ENCODE data around the gene SLC2A4RG.

Gene SLC2A4RG

DNA sequence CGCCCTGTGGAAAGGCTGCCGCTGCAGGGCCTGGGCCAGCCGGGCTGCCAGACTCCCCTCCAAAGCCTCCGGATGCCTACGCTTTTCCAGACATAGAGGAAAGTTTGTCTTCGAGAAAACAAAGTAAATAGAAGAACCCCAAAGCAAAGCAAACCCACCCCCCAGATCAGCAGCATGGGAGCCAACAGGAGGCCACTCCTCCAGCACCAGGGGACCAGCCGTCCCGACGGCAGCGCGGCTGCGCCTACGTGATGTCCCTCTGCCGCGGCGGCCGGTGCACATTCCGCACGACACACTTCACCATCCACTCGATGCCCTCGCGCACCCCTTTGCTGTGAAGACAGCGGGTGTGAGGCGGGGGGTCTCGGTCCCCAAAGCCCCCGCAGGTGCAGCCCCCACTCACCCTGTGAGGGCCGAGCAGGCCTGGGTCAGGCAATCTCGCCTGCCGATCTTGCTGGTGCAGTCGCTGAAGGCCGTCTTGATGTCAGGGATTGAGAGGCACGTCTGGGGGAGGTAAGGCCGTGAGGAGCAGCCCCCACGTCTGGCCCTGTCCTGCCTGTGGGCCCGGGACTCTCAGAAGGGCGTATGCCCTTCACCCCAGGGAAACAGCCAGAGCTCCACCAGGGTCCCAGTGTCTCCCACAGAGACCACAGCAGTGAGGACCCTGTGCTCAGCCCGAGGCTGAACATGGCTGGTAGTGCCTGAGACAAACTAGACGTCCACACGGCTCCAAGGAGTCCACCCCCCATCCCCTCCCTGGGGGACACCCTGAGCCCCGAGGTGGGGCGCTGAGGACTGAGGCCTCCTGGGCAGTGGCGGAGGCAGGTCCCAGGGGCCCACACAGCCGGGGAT is 39.2 kb upstream of the SLC2A4RG start:
- no peak for DNase-seq

DNA sequence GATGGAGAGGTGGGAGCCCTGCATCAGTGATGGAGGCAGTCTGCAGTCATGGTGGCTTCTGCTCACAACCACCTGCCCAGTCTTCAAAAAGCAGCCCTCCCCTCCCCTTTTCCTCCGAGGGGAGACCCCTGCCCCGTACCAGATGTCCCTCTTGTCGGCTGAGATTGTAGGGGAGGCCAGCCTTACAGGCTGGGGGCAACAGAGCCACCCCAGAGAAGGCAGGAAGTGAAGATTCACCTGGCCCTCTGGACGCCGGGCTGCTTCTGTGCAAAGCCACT is 38.6 kb upstream of the SLC2A4RG start:
- DNase-seq, result no peak

DNA sequence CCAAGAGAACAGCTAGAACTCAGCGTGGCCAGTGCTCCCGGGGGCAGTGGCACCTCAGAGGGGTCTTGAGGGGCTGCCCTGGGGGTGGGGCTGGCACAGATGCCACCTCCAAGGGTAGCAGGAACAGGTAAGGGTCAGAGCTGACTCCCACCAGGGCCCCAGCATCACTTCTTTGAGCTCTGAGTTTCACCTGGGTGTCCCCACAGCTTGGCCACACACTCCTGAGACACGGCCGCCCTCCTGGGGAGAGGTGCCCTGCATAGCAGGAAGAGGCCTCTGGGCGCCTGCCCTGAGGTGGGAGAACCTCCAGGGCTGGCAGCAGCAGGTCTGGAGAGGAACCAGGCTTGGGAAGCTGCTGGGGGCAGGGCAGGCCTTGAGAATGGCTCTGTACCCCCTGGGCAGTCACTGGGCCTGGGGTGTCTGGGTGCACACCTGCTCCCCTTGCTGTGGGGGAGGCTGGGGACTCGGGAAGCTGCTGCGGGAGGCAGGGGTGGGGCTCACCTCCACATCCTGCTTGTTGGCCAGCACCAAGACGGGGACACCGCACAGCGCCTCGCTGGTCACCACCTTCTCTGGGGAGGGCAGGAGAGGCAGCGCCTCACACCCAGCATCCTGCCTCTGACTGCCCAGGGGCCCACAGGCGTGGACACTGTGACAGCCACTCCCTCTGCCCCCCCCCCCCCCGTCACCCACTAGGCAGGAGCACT is 38.1 kb upstream of the SLC2A4RG start:
- no peak for DNase-seq

DNA sequence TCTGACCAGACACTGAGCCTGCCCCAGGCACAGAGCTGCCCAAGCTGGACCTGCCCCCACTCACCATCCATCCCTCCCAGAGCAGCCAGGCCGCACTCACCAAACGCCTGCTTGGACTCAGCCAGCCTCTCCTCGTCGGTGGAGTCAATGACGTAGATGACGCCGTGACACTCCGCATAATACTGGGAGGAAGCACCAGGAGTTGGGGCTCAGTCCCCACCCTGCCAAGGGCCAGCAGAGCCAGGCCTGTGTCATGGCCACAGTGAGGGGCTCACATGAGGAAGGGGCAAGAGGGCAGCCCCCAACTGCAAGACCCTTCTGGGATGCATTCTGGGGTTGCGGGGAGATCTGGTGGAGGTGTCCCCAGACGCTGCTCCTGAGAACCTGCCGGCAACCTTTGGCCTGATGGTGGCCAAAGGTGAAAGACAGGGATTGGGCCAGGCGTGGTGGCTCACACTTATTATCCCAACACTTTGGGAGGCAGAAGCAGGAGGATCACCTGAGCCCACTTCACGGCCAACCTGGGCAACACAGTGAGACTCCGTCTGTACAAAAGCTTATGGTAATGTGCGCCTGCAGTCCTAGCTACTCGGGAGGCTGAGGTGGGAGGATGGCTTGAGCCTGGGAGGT is 37.4 kb upstream of the SLC2A4RG start:
- no peak for DNase-seq

DNA sequence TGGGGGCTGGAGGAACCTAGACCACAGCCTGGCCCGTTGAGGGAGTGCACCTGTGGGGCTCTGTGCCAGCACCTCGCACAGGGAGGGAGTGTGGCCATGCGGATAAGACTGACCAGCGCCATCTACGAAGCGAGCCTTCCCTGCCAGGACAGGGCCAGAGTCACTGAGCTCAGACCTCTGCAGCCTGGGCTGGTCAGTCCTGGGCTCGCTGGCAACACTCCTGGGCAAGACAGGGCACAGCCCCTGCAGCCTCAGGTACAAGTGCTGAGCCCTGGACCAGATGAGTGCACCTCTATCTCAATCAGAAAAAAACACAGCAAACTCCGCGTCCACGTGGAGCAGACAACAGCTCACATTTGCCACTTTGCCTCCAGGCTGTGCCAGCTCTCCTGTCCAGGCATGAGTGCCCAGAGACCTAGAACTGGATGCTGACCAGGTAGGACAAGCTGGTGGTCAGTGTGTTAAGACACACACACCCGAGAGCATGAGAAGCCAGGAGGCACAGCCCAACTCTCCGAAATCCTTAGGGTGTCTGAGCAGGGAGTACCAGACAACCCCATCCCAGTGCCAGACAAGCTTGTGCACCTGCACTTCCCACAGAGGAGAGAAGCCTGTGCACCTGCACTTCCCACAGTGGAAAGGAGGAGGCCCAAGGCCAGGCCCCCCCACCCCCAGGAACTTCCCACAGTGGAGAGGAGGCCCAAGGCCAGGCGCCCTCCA is 36.7 kb upstream of the SLC2A4RG start:
- no peak for DNase-seq

DNA sequence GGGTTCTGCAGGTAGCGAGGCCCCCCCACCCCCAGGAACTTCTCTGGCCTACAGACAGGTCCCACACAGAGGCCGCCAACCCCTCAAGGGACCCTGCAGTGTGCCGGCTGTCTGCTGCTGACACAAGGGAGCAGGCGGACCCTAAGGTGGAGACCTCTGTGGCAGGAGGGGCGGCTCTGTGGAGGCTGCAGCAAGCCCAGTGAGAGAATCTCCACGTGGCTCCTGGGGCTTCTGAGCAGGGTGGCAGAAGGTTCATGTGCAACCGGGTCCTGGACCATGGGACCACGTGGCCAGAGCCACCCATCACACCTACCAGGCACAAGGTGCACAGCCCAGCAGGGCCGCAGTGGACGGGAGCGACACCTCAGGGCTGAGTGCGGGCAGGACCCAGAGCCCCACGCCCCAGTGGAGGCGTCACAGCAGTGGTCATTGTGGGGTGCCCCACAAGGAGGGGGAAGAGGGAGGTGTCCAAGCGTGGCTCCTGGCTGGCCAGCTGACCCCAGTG is 36.1 kb upstream of the SLC2A4RG start:
- DNase-seq, result no peak

DNA sequence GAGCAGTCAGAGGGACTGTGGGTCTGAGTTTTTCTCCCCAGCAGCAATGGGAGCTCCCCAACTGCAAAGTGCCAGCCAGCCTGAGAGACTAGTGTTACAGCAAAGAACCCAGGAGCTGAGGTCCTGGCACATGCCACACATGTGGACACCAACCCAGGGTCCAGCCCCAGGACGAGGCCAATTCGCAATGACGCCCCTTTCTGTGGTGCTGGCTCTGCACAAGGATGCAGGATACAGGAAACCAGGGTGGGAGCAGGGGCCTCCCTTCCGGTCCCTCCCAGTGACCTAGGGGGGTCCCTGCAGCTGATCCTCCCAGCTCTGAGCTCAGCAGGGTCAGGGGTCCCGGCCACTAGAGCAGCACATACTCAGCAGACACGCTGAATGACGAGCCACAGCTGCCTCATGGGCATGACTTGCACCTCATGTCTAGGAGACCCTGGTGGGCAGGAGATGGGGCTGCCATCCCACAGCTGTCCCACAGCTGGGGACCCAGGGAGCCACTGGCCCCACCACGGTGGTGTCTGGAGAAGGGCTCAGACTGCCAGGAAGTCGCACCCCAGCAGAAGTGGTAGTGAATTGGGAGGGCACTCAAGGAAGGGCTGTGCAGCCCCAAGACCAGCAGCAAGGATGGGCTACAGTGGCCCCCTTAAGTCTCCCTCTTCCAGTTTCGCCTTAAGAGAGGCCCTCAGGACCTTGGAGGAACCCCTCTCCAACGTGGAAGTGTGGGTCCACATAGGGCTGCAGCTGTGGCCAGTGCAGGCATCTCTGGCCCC is 35.4 kb upstream of the SLC2A4RG start:
- DNase-seq, result no peak

DNA sequence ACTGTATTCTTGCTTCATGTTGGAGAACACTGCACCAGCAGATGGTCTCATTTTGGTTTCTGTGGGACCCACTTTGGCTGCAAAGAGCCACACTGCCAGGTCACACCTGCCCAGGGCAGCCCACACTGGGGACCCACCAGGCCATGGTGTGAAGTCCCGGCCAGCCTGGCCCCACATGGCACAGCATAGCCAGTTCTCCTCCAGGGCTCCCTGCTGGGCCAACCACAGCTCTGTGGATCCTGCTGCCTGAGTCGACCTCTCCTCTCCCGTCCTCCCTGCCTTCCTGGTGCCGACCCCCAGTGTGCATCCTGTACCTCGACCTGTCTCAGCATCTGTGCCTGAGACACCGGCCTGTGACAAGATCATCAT is 34.8 kb upstream of the SLC2A4RG start:
- no peak for DNase-seq

DNA sequence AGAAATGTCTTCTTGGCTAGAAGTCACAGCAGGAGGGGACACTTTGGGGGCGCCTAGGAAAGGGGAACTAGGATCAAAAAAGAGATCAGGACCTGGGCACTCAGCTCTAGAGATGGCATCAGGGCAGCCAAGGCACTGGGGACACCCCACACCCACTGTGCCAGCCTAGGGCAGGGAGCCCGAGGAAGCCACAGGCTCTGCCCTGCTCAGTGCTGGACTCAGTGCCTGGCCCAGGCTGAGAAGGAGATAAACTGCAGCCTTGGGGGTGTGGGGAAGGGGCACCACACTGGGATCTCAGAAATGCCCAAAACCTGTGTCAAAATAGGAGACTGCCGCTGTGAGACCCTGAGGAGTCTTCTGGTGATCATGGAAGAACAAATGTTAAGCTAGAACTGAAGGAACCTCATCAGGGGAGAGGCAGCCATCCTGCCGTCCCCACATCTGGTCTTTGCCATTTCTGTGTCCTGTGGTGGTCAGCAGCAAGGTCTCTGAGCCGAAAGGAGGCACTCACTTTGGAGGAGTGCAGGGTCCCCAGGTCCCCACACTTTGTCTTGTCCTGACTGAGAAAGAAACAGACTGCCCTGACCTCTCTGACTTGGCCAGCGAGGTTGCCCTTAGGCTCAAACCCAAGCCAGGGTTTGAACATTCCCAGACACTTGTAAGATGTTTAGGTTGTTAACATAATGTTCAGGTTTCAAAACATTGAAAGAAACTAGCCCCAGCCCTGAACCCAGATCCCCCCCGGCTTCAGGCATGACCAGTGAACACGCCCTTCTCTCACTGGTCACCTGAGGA is 34.1 kb upstream of the SLC2A4RG start:
- DNase-seq, result no peak

DNA sequence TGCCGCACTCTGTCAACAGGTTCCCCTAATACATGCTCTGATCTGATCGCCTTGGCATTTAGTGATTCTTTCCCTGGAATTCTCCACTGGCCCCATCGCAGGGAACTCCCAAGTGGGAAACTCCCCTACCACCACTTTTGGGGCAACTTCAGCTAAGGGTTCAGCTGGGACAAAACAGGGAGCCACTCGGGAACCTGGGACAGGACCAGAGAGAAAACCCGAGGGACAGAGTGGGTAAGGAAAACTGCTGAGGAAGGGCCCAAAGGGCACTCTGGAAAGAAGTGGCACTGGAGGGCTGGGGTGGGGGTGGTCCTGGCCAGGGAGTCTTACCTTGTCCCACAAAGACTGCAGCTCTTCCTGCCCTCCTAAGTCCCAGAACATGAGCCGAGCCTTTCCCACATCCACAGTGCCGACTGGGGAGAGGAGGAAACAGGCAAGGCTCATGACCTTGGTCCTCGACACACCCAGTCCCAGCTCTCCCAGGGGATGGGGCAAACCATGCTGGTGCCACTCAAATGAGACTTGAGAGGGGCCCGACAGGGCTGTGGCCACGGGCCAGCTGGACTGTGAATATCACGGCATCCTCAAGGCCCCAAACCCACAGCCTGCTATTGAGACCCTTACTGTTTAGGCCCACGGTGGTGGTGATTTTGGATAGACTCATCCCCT is 33.4 kb upstream of the SLC2A4RG start:
- no peak for DNase-seq

DNA sequence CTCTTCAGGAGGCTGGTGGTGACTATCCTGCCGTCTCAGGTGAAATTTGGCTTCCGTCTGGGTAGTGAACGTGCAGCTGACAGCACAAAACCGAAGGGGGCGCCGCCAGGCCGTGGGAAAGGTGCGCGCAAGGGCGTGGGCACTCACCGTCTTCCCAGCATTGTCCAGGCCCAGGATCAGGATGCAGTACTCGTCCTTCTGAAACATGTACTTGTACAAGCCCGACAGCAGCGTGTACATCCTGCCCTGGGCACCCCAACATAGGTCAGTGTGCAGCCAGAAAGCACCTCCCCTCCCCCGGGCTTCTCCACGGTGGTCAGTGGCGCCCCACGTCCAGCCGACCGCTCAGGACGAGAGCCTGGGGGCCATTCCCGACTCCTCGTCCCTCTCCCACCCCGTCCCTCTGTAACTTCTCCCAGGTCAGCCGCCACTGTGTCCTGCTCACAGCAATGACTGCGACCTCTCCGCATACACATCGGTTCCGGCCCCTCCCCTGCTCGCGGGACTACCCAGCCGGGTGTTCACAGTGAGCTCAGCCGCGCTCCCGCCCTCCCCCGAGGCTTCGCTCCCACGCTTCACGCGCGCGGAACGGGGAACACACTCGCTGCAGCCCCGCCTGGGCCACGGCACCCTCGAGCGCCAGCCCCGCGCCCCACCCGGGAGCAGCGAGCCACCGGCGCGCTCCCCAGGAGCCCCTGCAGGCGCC is 32.6 kb upstream of the SLC2A4RG start:
- DNase-seq, result peak; percentile 83

DNA sequence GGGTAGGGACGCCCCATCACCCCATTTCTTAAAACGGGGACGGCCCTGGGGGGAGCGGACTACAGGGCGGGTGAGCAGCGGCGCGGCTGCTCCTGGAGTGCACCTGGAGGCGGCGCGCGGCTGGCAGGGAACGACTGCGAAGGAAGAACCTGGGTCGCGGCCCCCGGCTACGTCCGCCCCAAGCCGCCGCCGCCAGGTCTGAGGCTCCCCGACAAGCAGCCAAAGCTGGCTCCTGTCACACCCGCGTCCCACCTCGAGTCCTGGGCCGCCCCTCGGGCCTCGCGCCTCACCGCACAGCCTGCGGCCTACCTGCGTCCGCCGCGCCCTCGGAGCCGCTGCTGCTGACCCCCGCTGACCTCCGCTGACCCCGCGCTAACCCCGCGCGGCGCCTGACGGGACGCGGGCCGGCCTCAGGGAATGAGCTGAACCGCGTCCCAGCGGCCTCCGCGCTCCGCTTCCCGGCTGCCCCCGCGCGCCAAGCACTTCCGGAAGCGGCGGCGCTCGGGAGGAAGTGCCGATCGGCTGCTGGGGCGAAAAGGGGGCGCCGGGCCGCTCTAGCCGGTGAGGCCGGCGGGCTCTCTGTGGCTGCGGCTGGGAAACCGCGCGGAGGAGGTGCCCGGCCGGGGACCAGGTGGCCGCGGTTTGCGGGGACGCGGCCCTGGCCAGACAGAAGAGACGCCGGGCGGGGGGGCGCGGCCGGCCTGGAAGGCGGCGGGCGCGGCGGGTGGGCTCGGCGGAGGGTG is 31.8 kb upstream of the SLC2A4RG start, which contains the start of the genes ARFRP1 and ZGPAT:
Gene ARFRP1 (minus strand): TSS at position 419 of the 743 bp plus-strand sequence. CDS start 885 bp downstream, outside the sequence.
Gene ZGPAT (plus strand): TSS at position 482 of the 743 bp plus-strand sequence. CDS start 542 bp downstream, outside the sequence.
- DNase-seq, result peak; percentile 93

DNA sequence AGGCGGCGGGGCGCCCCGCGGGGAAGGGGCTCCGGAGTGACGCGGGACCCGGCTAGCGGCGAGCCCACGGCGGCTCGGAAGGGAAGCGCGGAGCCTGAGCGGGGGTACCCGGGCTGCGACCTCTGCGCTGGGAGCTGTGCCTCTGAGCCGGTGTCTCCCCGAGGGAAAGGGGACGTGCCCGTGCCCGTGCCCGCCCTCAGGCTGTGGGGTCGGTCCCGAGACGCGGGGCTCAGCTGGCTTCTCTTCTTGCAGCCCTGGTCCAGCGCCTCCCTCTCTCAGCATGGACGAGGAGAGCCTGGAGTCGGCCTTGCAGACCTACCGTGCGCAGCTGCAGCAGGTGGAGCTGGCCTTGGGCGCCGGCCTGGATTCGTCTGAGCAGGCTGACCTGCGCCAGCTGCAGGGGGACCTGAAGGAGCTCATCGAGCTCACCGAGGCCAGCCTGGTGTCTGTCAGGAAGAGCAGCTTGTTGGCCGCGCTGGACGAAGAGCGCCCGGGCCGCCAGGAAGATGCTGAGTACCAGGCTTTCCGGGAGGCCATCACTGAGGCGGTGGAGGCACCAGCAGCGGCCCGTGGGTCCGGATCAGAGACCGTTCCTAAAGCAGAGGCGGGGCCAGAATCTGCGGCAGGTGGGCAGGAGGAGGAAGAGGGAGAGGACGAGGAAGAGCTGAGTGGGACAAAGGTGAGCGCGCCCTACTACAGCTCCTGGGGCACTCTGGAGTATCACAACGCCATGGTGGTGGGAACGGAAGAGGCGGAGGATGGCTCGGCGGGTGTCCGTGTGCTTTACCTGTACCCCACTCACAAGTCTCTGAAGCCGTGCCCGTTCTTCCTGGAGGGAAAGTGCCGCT is 31.1 kb upstream of the SLC2A4RG start:
- no peak for DNase-seq

DNA sequence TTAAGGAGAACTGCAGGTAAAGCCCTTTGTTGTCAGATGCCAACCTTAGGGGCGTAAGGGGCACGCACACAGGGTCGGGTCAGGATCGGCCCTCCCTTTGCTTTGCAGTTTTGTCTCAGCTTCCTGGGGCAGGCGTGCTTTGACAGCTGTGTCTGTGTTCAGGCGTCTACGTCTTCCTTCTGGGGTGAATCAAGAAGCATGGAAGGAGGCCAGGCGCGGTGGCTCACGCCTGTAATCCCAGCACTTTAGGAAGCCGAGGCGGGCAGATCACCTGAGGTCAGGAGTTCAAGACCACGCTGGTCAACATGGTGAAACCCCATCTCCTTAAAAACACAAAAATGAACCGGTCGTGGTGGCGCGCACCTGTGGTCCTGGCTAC is 30.4 kb upstream of the SLC2A4RG start:
- no peak for DNase-seq

DNA sequence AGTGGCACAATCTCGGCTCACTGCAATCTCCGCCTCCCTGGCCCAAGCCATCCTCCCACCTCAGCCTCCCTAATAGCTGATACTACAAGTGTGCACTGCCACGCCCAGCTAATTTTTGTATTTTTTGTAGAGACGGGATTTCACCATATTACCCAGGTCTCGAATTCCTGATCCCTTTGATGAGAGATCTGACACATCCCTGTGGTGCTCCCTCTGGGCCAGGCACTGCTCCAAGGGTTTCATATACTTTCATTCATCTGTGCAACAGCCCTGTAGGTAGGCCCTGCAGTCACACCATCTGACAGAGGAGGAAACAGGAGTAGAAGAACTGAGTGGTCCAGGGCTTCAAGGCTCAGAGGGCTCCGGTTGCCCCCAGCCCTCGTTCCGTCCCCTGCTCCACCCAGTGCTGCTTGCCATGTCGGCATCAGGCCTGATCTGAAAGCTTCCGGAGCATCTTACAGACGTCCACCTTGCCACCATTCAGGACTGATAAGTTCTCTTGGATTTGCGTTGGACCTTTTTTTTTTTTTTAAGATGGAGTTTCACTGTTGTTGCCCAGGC is 28.4 kb upstream of the SLC2A4RG start:
- no peak for DNase-seq

DNA sequence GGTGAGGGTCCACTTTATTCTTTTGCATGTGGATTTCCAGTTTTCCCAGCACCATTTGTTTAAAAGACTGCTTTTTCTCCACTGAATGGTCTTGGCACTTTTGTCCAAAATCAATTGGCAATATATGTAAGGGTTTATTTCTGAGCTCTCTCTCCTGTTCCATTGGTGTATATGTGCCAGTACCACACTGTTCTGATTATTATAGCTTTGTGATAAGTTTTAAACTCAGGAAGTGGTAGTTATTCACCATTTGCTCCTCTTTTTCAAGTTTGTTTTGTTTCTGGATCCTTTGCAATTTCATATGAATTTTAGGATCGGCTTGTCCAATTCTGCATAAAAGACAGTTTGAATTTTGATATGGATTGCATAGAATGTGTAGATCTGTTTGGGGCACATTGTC is 27.4 kb upstream of the SLC2A4RG start:
- DNase-seq, result no peak

DNA sequence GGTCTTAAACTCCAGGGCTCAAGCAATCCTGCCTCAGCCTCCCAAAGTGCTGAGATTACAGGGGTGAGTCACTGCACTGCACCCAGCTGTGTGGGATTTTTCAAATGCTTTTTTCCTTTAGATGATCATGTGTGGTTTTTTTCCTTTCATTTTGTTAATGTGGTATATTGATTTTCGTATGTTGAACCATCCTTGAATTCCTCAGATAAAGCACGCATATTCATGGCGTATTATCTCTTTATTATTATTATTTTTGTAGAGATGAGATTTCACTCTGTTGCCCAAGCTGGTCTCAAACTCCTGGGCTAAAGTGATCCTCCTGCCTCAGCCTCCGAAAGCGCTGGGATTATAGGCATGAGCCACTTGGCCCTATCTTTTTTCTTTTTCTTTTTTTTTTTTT is 24.7 kb upstream of the SLC2A4RG start:
- no peak for DNase-seq

DNA sequence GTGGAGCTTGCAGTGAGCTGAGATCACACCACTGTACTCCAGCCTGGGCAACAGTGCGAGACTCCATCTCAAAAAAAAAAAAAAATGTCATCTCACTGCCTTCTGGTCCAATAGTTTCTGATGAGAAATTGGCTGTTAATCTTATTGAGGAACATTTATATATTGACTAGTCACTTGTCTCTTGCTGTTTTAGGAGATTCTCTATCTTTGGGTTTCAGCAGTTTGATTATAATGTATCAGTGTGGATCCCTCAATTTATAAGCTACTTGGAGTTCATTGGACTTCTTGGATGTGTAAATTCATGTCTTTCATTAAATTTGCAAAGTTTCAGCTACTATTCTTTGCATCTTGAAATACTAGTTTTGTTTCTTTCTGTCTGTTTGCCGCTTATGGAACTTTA is 20.6 kb upstream of the SLC2A4RG start:
- no peak for DNase-seq

All from RPMI8226 (cell line).